Ishikawa (cell line): ENCODE measurements around the gene VSNL1.

Experiments used
- CEBPB ChIP-seq: IDR thresholded peaks from 2 replicates; pipeline ENCODE4 v1.6.1; 2012
- CREB1 ChIP-seq: IDR thresholded peaks from 2 replicates; pipeline ENCODE4 v1.6.1; 2012; ENCODE audit warnings: low read depth
- EGR1 ChIP-seq: IDR thresholded peaks from 2 replicates; pipeline ENCODE4 v1.6.1; 2012
- EP300 ChIP-seq: IDR thresholded peaks from 2 replicates; pipeline ENCODE4 v1.6.1; 2012; ENCODE audit warnings: borderline replicate concordance
- FOXM1 ChIP-seq: IDR thresholded peaks from 2 replicates; pipeline ENCODE4 v1.6.1; 2012; ENCODE audit warnings: low read depth, borderline replicate concordance
- NFIC ChIP-seq: IDR thresholded peaks from 2 replicates; pipeline ENCODE4 v1.6.1; 2012
- RAD21 ChIP-seq: IDR thresholded peaks from 2 replicates; pipeline ENCODE4 v1.6.1; 2012; ENCODE audit warnings: low read depth
- TAF1 ChIP-seq: IDR thresholded peaks from 2 replicates; pipeline ENCODE4 v1.6.1; 2012; ENCODE audit warnings: low read depth, mild to moderate bottlenecking
- TCF12 ChIP-seq: IDR thresholded peaks from 2 replicates; pipeline ENCODE4 v1.6.1; 2012; ENCODE audit warnings: low read depth
- TEAD4 ChIP-seq: IDR thresholded peaks from 2 replicates; pipeline ENCODE4 v1.6.1; 2012
- YY1 ChIP-seq: IDR thresholded peaks from 2 replicates; pipeline ENCODE4 v1.6.1; 2012; ENCODE audit warnings: low read depth
- ZBTB7A ChIP-seq: IDR thresholded peaks from 2 replicates; pipeline ENCODE4 v1.6.1; 2012; ENCODE audit warnings: low read depth
- TF ChIP-seq, protein P1 (sequence below): IDR thresholded peaks from 2 replicates; pipeline ENCODE4 v1.6.1; 2012
- TF ChIP-seq, protein P2 (sequence below): IDR thresholded peaks from 2 replicates; pipeline ENCODE4 v1.6.1; 2012; ENCODE audit warnings: low read depth, mild to moderate bottlenecking
- TF ChIP-seq, protein P3 (sequence below): IDR thresholded peaks from 2 replicates; pipeline ENCODE4 v1.6.1; 2012

VSNL1 gene

DNA sequence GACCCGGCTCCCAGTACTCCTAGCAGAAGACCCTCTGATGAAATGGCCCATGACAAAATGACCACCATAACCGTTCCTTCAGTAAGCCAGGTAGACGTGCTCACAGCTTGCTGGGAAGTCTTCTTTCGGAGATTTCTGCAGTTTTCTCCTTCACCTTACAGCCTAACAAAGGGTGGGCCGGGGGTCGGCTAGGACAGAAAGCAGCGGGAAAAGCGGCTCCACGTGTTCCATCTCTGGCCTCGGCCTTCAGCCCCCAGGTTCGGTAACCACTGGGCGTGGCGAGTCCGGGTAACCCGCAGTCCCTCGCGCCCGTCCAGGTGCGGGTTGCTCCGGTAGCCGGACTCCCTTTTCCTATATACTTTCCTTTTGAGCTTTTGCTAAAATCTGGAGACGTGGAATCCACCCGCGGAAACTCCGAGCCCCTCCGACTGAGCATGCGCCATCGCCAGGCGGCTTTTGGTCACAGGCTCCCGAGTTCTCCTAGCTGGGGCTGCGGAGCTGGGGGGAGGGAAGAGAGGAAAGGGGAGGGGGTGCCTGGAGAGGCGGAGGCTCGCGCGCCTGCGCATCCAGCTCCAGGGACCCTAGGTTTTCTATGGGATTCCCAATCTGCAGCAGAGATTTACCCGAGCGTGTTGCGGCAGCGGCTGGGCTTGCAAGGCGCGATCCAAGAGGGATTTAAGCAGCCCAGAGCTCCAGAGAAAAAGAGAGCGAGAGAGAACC is at the start of gene VSNL1:
Gene VSNL1, plus strand, starts transcription at position 604 of the 720 bp plus-strand sequence. CDS start 51,379 bp downstream, outside the sequence.
- TF ChIP-seq NFIC (no peak), FOXM1 (no peak), ZBTB7A (no peak)
- TF ChIP-seq, protein P1, sequence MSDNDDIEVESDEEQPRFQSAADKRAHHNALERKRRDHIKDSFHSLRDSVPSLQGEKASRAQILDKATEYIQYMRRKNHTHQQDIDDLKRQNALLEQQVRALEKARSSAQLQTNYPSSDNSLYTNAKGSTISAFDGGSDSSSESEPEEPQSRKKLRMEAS, result peak; percentile 59; the same call in 1 of the 2 replicates

DNA sequence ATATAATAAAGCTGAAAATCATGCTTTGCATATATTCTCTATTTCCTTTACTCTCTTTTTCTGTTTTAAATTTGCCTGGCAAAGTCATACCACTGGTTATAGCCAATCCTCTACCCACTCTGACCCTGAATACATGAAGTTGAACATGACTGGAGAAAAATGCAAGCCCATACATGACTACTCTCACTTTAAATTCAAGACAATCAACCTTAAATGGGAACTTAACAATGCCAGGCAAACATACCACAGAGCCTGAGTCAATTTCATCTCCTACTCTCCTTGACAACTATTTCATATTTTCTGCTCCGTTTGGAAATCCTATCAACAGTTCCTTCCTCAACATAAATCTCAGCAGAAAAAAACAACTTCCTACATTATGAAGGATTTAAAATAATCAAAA is 44.9 kb upstream of the VSNL1 start:
- TF ChIP-seq FOXM1 (no peak), NFIC (no peak), CREB1 (no peak), RAD21 (no peak), CEBPB (no peak), YY1 (no peak), TAF1 (no peak), EP300 (no peak), ZBTB7A (no peak), TEAD4 (no peak), EGR1 (no peak), TCF12 (no peak)
- TF ChIP-seq, protein P2, sequence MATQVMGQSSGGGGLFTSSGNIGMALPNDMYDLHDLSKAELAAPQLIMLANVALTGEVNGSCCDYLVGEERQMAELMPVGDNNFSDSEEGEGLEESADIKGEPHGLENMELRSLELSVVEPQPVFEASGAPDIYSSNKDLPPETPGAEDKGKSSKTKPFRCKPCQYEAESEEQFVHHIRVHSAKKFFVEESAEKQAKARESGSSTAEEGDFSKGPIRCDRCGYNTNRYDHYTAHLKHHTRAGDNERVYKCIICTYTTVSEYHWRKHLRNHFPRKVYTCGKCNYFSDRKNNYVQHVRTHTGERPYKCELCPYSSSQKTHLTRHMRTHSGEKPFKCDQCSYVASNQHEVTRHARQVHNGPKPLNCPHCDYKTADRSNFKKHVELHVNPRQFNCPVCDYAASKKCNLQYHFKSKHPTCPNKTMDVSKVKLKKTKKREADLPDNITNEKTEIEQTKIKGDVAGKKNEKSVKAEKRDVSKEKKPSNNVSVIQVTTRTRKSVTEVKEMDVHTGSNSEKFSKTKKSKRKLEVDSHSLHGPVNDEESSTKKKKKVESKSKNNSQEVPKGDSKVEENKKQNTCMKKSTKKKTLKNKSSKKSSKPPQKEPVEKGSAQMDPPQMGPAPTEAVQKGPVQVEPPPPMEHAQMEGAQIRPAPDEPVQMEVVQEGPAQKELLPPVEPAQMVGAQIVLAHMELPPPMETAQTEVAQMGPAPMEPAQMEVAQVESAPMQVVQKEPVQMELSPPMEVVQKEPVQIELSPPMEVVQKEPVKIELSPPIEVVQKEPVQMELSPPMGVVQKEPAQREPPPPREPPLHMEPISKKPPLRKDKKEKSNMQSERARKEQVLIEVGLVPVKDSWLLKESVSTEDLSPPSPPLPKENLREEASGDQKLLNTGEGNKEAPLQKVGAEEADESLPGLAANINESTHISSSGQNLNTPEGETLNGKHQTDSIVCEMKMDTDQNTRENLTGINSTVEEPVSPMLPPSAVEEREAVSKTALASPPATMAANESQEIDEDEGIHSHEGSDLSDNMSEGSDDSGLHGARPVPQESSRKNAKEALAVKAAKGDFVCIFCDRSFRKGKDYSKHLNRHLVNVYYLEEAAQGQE, result no peak
- TF ChIP-seq, protein P3, sequence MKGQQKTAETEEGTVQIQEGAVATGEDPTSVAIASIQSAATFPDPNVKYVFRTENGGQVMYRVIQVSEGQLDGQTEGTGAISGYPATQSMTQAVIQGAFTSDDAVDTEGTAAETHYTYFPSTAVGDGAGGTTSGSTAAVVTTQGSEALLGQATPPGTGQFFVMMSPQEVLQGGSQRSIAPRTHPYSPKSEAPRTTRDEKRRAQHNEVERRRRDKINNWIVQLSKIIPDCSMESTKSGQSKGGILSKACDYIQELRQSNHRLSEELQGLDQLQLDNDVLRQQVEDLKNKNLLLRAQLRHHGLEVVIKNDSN, result no peak
- TF ChIP-seq, protein P1, result no peak

DNA sequence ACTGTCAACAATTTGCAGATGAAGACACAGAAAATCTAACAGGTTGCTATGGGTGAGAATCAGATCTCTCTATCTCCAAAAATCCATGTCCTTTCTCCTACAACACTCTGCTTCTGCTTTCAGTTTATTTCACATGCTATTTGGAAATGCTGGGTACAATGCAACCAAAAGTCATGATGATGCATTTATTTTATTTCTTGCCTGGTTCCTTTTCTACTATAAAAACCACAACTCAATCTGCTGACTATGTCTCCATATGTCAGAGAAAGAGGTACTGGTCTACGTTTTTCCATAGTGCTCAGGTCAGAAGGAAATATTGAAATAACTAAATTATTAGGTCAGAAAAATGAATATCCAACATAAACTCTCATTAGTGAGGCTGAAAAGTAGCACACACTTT is 42.8 kb upstream of the VSNL1 start:
- TF ChIP-seq TCF12 (no peak), TAF1 (no peak), EP300 (no peak), ZBTB7A (no peak), EGR1 (no peak), FOXM1 (no peak), YY1 (no peak), NFIC (no peak), RAD21 (no peak)
- TF ChIP-seq, protein P2, result no peak
- TF ChIP-seq, protein P1, result no peak

DNA sequence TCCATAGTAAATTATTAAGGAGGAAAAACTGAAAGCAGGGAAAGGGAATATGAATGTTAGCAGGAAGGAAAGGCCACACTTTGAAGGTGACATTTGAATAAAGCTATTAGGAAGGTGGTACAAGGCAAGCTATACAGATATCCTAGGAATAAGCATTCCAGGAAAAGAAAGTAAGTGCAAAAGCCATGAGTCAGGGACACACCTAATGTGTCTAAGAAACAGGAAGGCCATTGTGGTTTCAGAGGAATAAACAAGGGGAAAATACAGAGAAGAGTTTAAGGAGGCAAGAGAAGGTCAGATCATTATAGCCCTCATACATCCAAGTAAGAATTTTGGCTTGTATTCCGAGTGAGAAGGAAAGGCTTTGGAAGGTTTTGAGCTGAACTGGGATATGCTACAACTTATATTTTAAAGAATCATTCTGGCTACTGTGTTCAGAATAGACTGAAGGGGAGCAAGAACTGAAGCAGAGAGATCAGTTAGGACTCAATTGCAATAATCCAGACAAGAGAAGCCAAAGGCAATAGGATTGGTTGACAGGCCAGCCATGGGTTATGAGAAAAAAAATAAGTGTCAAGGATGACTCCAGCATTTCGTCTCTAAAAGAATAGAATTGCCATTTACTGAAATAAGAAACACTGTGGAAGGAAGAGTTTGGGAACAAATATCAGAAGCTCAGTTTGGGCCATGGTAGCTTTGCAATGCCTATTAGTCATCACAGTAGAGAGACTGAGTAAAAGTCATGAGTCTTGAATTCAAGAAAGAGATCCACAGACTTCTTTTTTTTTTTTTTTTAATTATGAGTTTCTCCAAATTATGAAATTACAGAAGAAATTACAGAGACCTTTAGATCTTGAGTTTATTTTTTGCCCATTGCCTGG is 33.5 kb upstream of the VSNL1 start:
- TF ChIP-seq EP300 (no peak), TEAD4 (no peak), FOXM1 (no peak), RAD21 (no peak), EGR1 (no peak), TAF1 (no peak), ZBTB7A (no peak)
- TF ChIP-seq, protein P1, result no peak
- TF ChIP-seq, protein P2, result no peak
